ENCODE measurements around the gene KIF26A. TPM values are rescaled to one million over a fixed set of nuclear protein-coding genes. Genes with fewer than 3 reads are reported as not detected.

The KIF26A gene
- total RNA-seq, 3 donors from 2014 or later, result 1.4 to 4.6 (median 2.2) TPM

DNA sequence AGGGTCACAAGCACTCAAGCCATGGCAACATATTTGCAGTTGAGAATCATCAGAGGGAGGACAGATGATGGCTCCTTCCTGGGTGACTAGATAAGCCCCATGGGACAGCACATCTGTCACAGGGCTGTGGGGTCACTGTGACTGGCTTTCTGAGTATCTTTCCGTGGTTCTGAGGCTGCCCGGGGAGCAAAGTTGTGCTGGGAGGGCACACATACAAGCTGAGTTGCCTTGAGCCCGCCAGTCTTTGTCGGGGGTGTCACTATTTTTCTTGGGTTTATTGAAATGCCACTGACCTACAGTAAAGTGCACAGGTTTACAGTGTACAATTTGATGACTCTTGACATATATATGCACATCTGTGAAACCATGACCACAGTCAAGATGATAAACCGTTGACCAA is 17.2 kb upstream of the KIF26A start:
- peak in 1 of 2 donors; percentile 39 for DNase-seq (ENCODE audit: low spot score in 2 of 2)
- Histone ChIP-seq H3K4me1 (peaks cover 0 to 2% of the 10 kb centered on the region in 2 donors), H3K36me3 (no peaks in the 10 kb centered on the region), H3K27me3 (peaks cover 0 to 33% of the 10 kb centered on the region in 2 donors), H3K27ac (no peak overlapping the region), H3K4me3 (no peak overlapping the region), H3K9me3 (peaks cover 5 to 7% of the 10 kb centered on the region in 2 donors)
- intact Hi-C loops (cut with DNase I; ENCODE audit: low total_unique reads), result no loop called here
- TF ChIP-seq POLR2A (IDR thresholded peaks at IDR 0.05) (no peak), POLR2AphosphoS5 (IDR thresholded peaks at IDR 0.05) (no peak)
- TF ChIP-seq, protein P1, sequence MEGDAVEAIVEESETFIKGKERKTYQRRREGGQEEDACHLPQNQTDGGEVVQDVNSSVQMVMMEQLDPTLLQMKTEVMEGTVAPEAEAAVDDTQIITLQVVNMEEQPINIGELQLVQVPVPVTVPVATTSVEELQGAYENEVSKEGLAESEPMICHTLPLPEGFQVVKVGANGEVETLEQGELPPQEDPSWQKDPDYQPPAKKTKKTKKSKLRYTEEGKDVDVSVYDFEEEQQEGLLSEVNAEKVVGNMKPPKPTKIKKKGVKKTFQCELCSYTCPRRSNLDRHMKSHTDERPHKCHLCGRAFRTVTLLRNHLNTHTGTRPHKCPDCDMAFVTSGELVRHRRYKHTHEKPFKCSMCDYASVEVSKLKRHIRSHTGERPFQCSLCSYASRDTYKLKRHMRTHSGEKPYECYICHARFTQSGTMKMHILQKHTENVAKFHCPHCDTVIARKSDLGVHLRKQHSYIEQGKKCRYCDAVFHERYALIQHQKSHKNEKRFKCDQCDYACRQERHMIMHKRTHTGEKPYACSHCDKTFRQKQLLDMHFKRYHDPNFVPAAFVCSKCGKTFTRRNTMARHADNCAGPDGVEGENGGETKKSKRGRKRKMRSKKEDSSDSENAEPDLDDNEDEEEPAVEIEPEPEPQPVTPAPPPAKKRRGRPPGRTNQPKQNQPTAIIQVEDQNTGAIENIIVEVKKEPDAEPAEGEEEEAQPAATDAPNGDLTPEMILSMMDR (IDR thresholded peaks at IDR 0.05), result no peak

DNA sequence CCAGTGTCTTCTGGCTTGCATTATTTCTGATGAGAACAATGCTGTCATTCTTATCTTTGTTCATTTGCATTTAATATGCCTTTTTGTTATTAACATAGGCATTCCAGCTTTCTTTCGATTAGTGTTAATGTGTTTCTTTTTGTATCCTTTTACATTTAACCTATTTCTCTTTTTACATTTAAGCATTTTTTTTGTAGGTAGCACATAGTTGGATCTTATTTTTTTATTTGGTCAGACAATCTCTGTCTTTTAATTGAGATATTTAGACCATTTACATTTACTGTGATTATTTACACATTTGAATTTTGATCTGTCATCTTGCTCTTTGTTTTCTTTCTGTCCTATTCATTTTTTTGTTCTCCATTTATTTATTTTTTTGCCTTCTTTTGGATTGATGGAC is 14.5 kb upstream of the KIF26A start:
- H3K27ac ChIP-seq, result no peak overlapping the region
- peaks cover 5 to 8% of the 10 kb centered on the region in 2 donors for H3K9me3 ChIP-seq
- intact Hi-C loops (cut with DNase I; ENCODE audit: low total_unique reads), result no loop called here
- H3K4me3 ChIP-seq, result no peak overlapping the region
- TF ChIP-seq, protein P1 (IDR thresholded peaks at IDR 0.05), result no peak
- TF ChIP-seq POLR2A (IDR thresholded peaks at IDR 0.05) (no peak), POLR2AphosphoS5 (IDR thresholded peaks at IDR 0.05) (no peak)
- H3K36me3 ChIP-seq, result no peaks in the 10 kb centered on the region
- DNase-seq (ENCODE audit: low spot score in 2 of 2), result no peak
- peaks cover 0 to 13% of the 10 kb centered on the region in 2 donors for H3K27me3 ChIP-seq
- no peaks in the 10 kb centered on the region for H3K4me1 ChIP-seq

DNA sequence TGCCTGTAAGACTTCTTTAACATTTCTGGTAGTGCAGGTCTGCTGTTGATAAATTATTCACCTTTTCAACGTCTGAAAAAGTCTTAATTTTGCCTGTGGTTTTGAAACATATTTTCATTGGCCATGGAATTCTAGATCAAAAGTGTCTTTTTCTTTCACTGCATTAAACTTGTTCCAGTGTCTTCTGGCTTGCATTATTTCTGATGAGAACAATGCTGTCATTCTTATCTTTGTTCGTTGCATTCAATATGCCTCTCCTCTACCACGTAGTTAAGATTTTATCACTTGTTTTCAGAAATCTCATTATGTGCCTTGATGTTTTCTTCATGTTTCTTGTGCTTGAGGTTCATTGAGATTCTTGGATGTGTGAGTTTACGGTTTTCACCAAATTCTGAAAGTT is 13.4 kb upstream of the KIF26A start:
- H3K36me3 ChIP-seq, result no peaks in the 10 kb centered on the region
- TF ChIP-seq POLR2A (IDR thresholded peaks at IDR 0.05), result no peak
- TF ChIP-seq POLR2AphosphoS5 (IDR thresholded peaks at IDR 0.05), result no peak
- TF ChIP-seq, protein P1 (IDR thresholded peaks at IDR 0.05), result no peak
- no peak overlapping the region for H3K4me3 ChIP-seq
- intact Hi-C loops (cut with DNase I; ENCODE audit: low total_unique reads), result no loop called here
- no peak overlapping the region for H3K27ac ChIP-seq
- no peak for DNase-seq (ENCODE audit: low spot score in 2 of 2)
- no peaks in the 10 kb centered on the region for H3K4me1 ChIP-seq
- H3K9me3 ChIP-seq, result peaks cover 13 to 18% of the 10 kb centered on the region in 2 donors
- H3K27me3 ChIP-seq, result peaks cover 0 to 1% of the 10 kb centered on the region in 2 donors

DNA sequence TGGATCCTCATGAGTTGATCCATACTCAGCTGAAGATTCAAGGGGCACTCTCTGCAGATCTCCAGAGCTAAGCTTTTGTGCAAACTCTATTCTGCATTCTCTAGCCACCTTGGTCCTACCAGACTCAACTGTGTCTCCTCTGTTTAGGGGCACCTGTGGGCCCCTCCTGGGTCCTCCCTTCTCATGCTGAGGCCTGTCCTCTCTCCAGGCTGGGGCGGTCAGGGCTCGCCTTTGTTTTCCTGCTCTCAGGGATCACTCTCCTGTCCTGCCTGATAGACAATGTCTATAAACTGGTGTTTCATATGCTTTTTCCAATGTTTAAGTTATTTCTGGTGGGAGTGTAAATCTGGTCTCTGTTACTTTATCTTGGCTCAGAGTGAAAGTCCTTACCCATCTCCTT is 11.6 kb upstream of the KIF26A start:
- Histone ChIP-seq H3K9me3 (peaks cover 13 to 24% of the 10 kb centered on the region in 2 donors), H3K4me1 (no peaks in the 10 kb centered on the region), H3K27me3 (peaks cover 0 to 5% of the 10 kb centered on the region in 2 donors), H3K4me3 (no peak overlapping the region), H3K36me3 (no peaks in the 10 kb centered on the region), H3K27ac (no peak overlapping the region)
- no peak for DNase-seq (ENCODE audit: low spot score in 2 of 2)
- intact Hi-C loops (cut with DNase I; ENCODE audit: low total_unique reads), result no loop called here
- TF ChIP-seq POLR2AphosphoS5 (IDR thresholded peaks at IDR 0.05) (no peak), POLR2A (IDR thresholded peaks at IDR 0.05) (no peak)
- TF ChIP-seq, protein P1 (IDR thresholded peaks at IDR 0.05), result no peak

DNA sequence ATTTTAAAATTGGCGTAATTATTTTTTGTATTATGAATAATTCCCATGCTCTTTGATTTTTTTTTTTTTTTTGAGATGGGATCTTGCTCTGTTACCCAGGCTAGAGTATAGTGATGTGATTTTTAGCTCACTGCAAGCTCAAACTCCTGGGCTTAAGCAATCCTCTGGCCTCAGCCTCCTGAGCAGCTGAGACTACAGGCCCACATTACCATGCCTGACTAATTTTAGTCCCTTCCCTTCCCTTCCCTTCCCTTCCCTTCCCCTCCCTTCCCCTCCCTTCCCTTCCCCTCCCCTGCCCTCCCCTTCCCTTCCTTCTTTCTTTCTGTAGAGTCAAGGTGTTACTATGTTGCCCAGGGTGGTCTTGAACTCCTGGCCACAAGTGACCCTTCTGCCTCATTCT is 9.4 kb upstream of the KIF26A start:
- Histone ChIP-seq H3K4me1 (no peaks in the 10 kb centered on the region), H3K36me3 (no peaks in the 10 kb centered on the region)
- intact Hi-C loops (cut with DNase I; ENCODE audit: low total_unique reads), result no loop called here

More for the DNA sequence above, 9.4 kb upstream of the KIF26A start:
- TF ChIP-seq, protein P1 (IDR thresholded peaks at IDR 0.05), result no peak
- no peak for TF ChIP-seq POLR2A (IDR thresholded peaks at IDR 0.05)
- TF ChIP-seq POLR2AphosphoS5 (IDR thresholded peaks at IDR 0.05), result no peak
- Histone ChIP-seq H3K27me3 (peaks cover 0 to 11% of the 10 kb centered on the region in 2 donors), H3K27ac (no peak overlapping the region), H3K9me3 (peaks cover 8 to 17% of the 10 kb centered on the region in 2 donors), H3K4me3 (no peak overlapping the region)
- no peak for DNase-seq (ENCODE audit: low spot score in 2 of 2)

All from breast epithelium (tissue), 4 donors.